ENCODE results near the gene RBM34. TPM values are rescaled to one million over a fixed set of nuclear protein-coding genes. Genes with fewer than 3 reads are reported as not detected.
"Not testable (repeated sequence)": the region's sequence is repeated elsewhere in the genome, so short reads cannot be mapped to it uniquely, and the experiment has no call there.

Gene RBM34, protein sequence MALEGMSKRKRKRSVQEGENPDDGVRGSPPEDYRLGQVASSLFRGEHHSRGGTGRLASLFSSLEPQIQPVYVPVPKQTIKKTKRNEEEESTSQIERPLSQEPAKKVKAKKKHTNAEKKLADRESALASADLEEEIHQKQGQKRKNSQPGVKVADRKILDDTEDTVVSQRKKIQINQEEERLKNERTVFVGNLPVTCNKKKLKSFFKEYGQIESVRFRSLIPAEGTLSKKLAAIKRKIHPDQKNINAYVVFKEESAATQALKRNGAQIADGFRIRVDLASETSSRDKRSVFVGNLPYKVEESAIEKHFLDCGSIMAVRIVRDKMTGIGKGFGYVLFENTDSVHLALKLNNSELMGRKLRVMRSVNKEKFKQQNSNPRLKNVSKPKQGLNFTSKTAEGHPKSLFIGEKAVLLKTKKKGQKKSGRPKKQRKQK
- 100 to 1,000 TPM; 108 to 120 TPM for total RNA-seq

DNA sequence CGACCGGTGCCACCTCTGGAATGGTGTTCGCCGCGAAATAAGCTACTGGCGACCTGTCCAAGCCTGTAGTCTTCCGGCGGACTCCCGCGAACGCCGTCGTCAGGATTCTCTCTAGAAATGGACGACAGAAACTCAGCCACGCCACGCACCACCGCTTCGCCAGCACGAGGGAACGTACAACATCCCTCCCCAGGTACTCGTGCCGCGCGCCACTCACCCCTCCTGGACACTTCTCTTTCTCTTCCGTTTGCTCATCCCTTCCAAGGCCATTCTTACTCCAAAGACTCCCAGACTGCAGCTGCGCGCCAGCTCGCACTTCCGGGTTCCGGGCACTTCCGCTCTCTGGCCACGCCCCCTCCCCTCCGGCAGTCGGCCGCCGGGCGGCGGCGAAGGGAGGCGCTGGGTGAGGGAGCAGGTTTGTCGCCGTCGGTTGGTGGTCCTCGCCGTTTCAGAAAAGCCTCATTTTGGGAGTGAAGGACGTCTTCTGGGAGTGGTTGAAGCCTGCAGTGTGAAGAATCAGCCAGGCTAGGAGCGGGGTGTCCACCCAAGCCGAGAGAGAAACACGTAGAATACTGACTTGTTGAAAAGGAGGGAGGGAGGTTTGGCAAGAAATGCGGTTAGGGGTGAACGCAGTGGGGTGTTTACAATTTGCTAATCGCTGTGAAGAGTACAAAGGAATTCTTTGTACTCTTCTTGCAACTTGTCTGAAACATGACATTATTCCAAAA lies at the start of gene RBM34:
Gene RBM34 (minus strand): TSS at position 294 of the 728 bp plus-strand sequence. CDS start 24 bp downstream, at position 270.
- peak; percentile 96 for DNase-seq
- POLR2A ChIA-PET: interaction anchor here (0.6 to 2.0 kb wide), 10 partner anchors 15 to 343 kb away, joined by 3 to 16 read pairs (median 4); partner anchors contain the start of genes ARID4B, GGPS1 and TOMM20
- intact Hi-C loops (cut with micrococcal nuclease): loop anchor here (1.0 to 2.0 kb wide), 6 partner anchors 34 to 254 kb away; partner anchors contain the start of genes ARID4B, GGPS1 and TBCE
- CTCF ChIA-PET: interaction anchor here (0.6 to 1.6 kb wide), 9 partner anchors 22 to 255 kb away, joined by 3 to 9 read pairs (median 3); no protein-coding TSS in a partner anchor
- no peaks in the 10 kb centered on the region for H3K27me3 Mint-ChIP-seq
- peaks cover 22% of the 10 kb centered on the region for H3K36me3 Mint-ChIP-seq
- H3K27ac Mint-ChIP-seq: peak within 1 kb of the TSS; percentile 98
- H3K4me3 Mint-ChIP-seq: peak within 1 kb of the TSS; percentile 95
- H3K4me1 Mint-ChIP-seq (ENCODE audit: low read depth): peaks cover 15% of the 10 kb centered on the region
- peaks cover 5% of the 10 kb centered on the region for H3K9me3 Mint-ChIP-seq

DNA sequence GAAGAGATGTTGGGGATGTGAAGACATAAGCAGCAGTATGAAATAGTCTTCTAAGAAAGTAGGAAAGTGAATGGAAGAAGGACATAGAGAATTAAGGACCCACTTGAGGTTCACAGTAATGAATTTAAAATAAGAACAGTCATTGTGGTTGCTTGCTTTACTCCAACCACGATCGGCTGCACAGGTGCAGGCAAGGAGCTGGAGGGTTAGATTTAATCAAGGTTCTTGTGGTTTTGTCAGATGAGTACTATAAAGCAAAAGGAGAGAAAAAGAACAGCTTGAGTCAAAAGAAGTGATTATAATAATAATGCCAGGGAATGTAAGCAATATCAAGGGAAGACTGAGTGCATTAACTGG lies 46.1 kb upstream of the RBM34 start:
- CTCF ChIA-PET: interaction anchor here (0.9 to 1.6 kb wide), 5 partner anchors 45 to 208 kb away, joined by 3 to 5 read pairs (median 3); no protein-coding TSS in a partner anchor

DNA sequence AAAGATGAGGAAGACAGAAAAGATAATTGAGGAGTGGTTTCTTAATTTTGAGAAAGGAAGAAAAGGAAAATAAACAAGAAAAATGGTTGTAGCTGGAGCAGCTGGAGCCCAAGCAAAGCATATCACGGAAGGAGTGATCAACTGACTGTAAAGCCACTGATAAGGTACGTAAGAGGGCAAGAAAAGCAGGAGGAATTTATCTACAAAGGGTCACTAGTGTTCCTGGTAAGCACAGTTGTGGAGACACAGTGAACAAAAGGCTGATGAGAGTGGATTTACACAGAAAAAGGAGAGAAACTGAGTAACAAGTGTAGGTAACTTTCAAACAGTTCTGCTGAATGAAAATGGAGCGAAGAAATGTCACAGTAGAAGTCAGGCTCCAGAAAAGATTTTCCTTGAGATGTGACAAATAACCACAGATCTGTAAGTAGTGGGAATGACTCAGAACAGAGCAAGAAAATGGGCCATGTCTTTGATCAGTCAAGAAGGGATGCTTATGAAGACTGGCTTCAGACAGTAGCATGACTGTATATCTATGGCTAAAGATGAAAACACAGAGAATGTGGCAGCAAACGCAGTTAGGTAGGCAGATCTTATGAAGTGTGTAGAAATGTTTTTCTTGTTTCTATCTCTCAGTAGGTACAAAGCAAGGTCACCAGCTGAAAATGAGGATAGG lies 45.6 kb upstream of the RBM34 start:
- intact Hi-C loops (cut with micrococcal nuclease): loop anchor here (1.0 to 5.0 kb wide), 7 partner anchors 16 to 286 kb away; partner anchors contain the start of genes ARID4B, GGPS1 and RBM34
- no peaks in the 10 kb centered on the region for H3K27me3 Mint-ChIP-seq
- POLR2A ChIA-PET: no interaction called here
- no peaks in the 10 kb centered on the region for H3K9me3 Mint-ChIP-seq
- DNase-seq: no peak
- H3K27ac Mint-ChIP-seq: peak overlapping the region; percentile 89
- H3K4me3 Mint-ChIP-seq: no peak overlapping the region
- H3K36me3 Mint-ChIP-seq: peaks cover 8% of the 10 kb centered on the region
- peaks cover 30% of the 10 kb centered on the region for H3K4me1 Mint-ChIP-seq (ENCODE audit: low read depth)
- CTCF ChIA-PET: interaction anchor here (0.6 to 1.6 kb wide), 8 partner anchors 46 to 210 kb away, joined by 3 to 5 read pairs (median 3); no protein-coding TSS in a partner anchor

More for the DNA sequence above, 46.1 kb upstream of the RBM34 start:
- Mint-ChIP-seq H3K4me1 (ENCODE audit: low read depth) (peaks cover 32% of the 10 kb centered on the region), H3K4me3 (no peak overlapping the region), H3K27ac (peak overlapping the region; percentile 89), H3K36me3 (peaks cover 12% of the 10 kb centered on the region), H3K9me3 (no peaks in the 10 kb centered on the region), H3K27me3 (no peaks in the 10 kb centered on the region)
- POLR2A ChIA-PET: interaction anchor here (0.6 to 0.7 kb wide), 2 partner anchors 86 to 131 kb away, joined by 3 read pairs; no protein-coding TSS in a partner anchor
- peak; percentile 76 for DNase-seq
- intact Hi-C loops (cut with micrococcal nuclease): loop anchor here (1.0 to 5.0 kb wide), 7 partner anchors 16 to 286 kb away; partner anchors contain the start of genes ARID4B, GGPS1 and RBM34

DNA sequence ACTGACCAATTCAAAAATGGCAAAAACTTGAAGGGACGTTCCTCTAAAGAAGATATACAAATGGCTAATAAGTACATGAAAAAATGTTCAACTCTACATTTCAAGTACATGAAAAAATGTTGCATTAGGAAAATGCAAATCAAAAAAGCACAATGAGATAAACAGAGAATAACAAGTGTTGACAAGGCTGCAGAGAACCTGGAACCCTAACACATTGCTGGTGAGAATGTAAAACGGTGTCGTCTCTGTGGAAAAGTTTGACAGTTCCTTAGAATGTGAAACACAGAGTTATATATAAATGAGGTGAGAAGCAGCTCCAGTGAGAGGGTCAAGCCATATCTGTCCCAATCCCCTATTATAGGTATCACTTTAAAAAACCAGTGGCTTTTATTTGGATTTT lies 44.6 kb upstream of the RBM34 start:
- intact Hi-C loops (cut with micrococcal nuclease): loop anchor here (2.0 to 5.0 kb wide), 6 partner anchors 15 to 287 kb away; partner anchors contain the start of gene RBM34
- POLR2A ChIA-PET: no interaction called here
- H3K4me3 Mint-ChIP-seq: no peak overlapping the region
- H3K9me3 Mint-ChIP-seq: no peaks in the 10 kb centered on the region
- H3K27ac Mint-ChIP-seq: no peak overlapping the region
- peaks cover 30% of the 10 kb centered on the region for H3K4me1 Mint-ChIP-seq (ENCODE audit: low read depth)
- H3K27me3 Mint-ChIP-seq: no peaks in the 10 kb centered on the region
- CTCF ChIA-PET: interaction anchor here (1.6 kb wide), 1 partner anchor 210 kb away, joined by 5 read pairs; no protein-coding TSS in a partner anchor
- H3K36me3 Mint-ChIP-seq: peaks cover 3% of the 10 kb centered on the region
- no peak for DNase-seq

DNA sequence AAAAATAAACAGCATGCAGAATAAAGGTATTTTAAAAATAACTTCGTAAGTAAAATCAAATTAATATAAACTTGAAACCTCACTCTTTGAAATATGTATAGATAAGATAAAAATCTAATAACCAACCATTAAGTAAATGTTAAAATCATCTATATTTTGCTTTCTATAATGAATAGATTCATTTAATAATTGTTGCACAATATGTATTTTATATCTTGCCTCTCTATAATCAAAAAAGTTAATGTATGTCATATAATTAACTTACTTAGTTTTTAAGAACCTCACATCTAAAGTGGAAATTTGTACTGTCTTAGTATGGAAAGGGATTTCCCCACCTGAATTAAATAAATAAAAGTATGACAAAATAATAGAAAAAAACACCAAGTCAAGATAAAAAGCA lies 42.4 kb upstream of the RBM34 start:
- intact Hi-C loops (cut with micrococcal nuclease): no loop called here
- CTCF ChIA-PET: no interaction called here
- peaks cover 32% of the 10 kb centered on the region for H3K4me1 Mint-ChIP-seq (ENCODE audit: low read depth)
- DNase-seq: no peak
- no peaks in the 10 kb centered on the region for H3K9me3 Mint-ChIP-seq
- H3K4me3 Mint-ChIP-seq: no peak overlapping the region
- POLR2A ChIA-PET: no interaction called here
- H3K36me3 Mint-ChIP-seq: peaks cover 6% of the 10 kb centered on the region
- no peak overlapping the region for H3K27ac Mint-ChIP-seq
- H3K27me3 Mint-ChIP-seq: no peaks in the 10 kb centered on the region

DNA sequence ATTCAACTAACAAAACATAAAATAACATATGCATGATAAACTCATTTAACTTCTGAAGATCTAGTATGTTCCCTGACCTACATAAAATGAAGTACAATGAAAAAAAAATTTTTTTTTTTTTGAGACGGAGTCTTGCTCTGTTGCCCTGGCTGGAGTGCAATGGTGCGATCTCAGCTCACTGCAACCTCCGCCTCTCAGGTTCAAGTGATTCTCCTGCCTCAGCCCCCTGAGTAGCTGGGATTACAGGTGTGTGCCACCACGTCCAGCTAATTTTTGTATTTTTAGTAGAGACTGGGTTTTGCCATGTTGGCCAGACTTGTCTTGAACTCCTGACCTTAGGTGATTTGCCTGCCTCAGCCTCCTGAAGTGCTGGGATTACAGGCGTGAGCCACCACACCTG lies 41.4 kb upstream of the RBM34 start:
- POLR2A ChIA-PET; H3K27ac Mint-ChIP-seq; H3K36me3 Mint-ChIP-seq; H3K9me3 Mint-ChIP-seq; H3K27me3 Mint-ChIP-seq; H3K4me3 Mint-ChIP-seq; CTCF ChIA-PET; intact Hi-C loops (cut with micrococcal nuclease); DNase-seq: not testable (repeated sequence)
- H3K4me1 Mint-ChIP-seq (ENCODE audit: low read depth): peaks cover 27% of the 10 kb centered on the region

DNA sequence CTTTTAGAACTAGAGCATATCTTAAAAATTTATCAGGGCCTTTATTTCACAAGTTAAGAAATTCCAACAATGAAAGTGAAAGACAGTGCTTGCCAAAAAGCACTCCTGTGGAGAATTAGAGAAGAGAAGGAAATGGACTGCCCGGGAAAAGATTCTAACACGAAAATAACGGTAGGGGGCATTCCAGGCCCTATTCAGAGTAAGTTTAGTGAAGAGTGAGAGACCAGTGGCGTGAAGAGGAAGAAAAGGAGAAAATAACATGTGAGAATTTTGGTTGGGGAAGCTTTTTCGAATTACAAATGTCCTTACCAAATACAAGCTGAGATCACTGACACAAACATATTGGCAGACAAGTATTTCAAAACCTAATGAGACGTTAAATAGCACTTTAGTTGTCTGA lies 38.4 kb upstream of the RBM34 start:
- POLR2A ChIA-PET: no interaction called here
- Mint-ChIP-seq H3K4me1 (ENCODE audit: low read depth) (peaks cover 2% of the 10 kb centered on the region), H3K4me3 (no peak overlapping the region), H3K27ac (no peak overlapping the region), H3K36me3 (peaks cover 7% of the 10 kb centered on the region), H3K27me3 (no peaks in the 10 kb centered on the region), H3K9me3 (no peaks in the 10 kb centered on the region)
- intact Hi-C loops (cut with micrococcal nuclease): no loop called here
- CTCF ChIA-PET: interaction anchor here (0.6 kb wide), 1 partner anchor 39 kb away, joined by 3 read pairs; the partner anchor contains the start of gene RBM34
- no peak for DNase-seq

DNA sequence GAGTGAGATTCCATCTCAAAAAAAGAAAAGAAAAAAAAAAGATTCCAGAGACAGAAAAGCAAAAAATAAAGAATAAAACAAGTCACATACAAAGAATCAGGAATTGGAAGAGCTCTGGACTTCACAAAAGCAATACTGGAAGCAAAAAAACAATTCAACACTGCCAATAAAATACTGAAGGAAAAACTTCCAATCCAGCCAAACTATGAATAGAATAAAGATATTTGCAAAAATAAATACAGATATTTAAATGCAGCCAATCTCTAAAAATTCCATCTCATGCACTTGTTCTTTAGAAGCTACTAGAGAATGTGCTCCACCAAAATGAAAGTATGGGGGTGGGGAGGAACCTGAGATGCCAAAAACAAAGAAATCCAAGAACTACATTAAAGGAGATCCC lies 29.4 kb upstream of the RBM34 start:
- Mint-ChIP-seq H3K36me3 (peaks cover 29% of the 10 kb centered on the region), H3K27me3 (no peaks in the 10 kb centered on the region), H3K4me1 (ENCODE audit: low read depth) (peaks cover 8% of the 10 kb centered on the region), H3K9me3 (no peaks in the 10 kb centered on the region), H3K4me3 (no peak overlapping the region), H3K27ac (no peak overlapping the region)
- ChIA-PET CTCF (interaction anchor here (1.2 kb wide), 1 partner anchor 226 kb away, joined by 4 read pairs; no protein-coding TSS in a partner anchor), POLR2A (no interaction called here)
- no peak for DNase-seq
- intact Hi-C loops (cut with micrococcal nuclease): loop anchor here (2.0 kb wide), 1 partner anchor 16 kb away; no protein-coding TSS in a partner anchor

DNA sequence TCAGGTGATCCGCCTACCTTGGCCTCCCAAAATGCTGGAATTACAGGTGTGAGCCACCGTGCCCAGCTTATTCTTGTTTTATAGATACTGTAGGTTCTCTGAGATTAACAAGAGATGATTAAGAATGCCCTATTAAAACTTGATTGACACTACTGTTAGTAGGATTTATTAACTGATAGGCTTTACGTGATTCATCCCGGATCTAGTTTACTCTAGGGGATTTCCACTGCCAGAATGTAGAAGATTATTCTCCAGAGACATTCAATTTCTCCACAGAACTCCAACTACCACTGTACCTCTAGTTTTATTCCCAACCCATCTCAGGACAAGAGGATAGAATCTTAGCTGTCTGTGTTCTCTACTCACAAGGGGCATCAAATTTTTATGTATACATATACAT lies 26.3 kb upstream of the RBM34 start:
- DNase-seq: no peak
- Mint-ChIP-seq H3K4me1 (ENCODE audit: low read depth) (peaks cover 15% of the 10 kb centered on the region), H3K36me3 (peaks cover 22% of the 10 kb centered on the region), H3K4me3 (no peak overlapping the region), H3K9me3 (no peaks in the 10 kb centered on the region), H3K27me3 (no peaks in the 10 kb centered on the region), H3K27ac (no peak overlapping the region)
- intact Hi-C loops (cut with micrococcal nuclease): loop anchor here (10.0 kb wide), 1 partner anchor 57 kb away; no protein-coding TSS in a partner anchor
- CTCF ChIA-PET: interaction anchor here (1.4 kb wide), 2 partner anchors 228 to 229 kb away, joined by 3 to 4 read pairs; no protein-coding TSS in a partner anchor
- POLR2A ChIA-PET: no interaction called here

DNA sequence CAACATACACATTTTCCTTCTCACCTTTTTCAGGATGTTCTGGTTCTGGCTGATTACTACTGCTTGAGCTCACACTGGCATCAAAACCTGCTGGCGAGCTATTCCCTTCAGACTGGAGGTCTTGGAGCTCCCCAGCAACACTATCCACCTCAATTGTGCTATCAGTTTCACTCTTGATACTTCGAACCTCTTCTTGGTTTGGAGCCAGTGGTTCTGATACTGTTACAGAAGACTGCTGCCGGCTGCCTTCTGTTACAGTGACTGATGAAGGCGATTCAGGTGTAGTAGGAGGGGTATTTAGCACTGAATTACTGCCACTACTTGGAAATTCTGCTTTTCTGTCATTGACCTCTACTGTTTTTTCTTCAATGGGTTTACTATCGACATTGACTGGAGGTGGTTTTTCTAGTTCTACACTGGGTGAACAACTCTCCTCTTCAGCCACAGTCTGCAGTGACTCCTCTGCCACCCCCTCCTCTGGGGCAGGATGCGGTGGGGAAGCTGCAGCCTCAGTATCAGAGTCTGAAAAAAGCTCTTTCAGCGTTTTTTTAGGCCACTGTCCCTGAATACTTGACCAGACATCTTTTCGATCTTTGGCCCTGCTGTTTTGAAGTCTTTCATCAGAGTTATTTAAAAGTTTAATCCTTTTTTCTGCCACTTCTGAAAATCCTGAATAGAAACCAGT lies 20.7 kb upstream of the RBM34 start:
- DNase-seq: peak; percentile 28
- Mint-ChIP-seq H3K9me3 (no peaks in the 10 kb centered on the region), H3K4me1 (ENCODE audit: low read depth) (peaks cover 18% of the 10 kb centered on the region), H3K27me3 (no peaks in the 10 kb centered on the region), H3K4me3 (no peak overlapping the region), H3K36me3 (peaks cover 31% of the 10 kb centered on the region), H3K27ac (peak overlapping the region; percentile 13)
- ChIA-PET POLR2A (no interaction called here), CTCF (interaction anchor here (0.6 to 2.0 kb wide), 3 partner anchors 39 to 235 kb away, joined by 3 to 7 read pairs (median 3); no protein-coding TSS in a partner anchor)
- intact Hi-C loops (cut with micrococcal nuclease): loop anchor here (10.0 kb wide), 1 partner anchor 63 kb away; no protein-coding TSS in a partner anchor

All from activated CD4-positive, alpha-beta memory T cell treated with anti-CD3 and anti-CD28 coated beads for 36 hours (primary cell).